GM06990 (cell line): ENCODE data around the gene RTTN.

Experiments used
- DNase-seq: peaks from one replicate; pipeline ENCODE4 v3.0.0-alpha.2; 2011; ENCODE audit not compliant: insufficient read length; ENCODE audit errors: extremely low read depth
- H3K27me3 ChIP-seq: replicated peaks from 2 replicates; pipeline ENCODE4 v1.6.0; 2011; ENCODE audit warnings: low read length; ENCODE audit not compliant: control insufficient read depth, insufficient read depth
- H3K36me3 ChIP-seq: 2 replicates; pipeline ENCODE4 v1.5.1; 2011; ENCODE audit warnings: low read length; ENCODE audit not compliant: control insufficient read depth, insufficient read depth
- H3K4me3 ChIP-seq: replicated peaks from 2 replicates; pipeline ENCODE4 v1.5.1; 2011; ENCODE audit warnings: low read depth, mild to moderate bottlenecking, control low read depth, low read length
- TF ChIP-seq, protein P1 (sequence below): IDR thresholded peaks from 2 replicates; pipeline ENCODE4 v1.5.1; 2011; ENCODE audit warnings: low read length, control low read depth, mild to moderate bottlenecking, inconsistent platforms; ENCODE audit not compliant: insufficient read depth, poor library complexity, severe bottlenecking

Gene RTTN

DNA sequence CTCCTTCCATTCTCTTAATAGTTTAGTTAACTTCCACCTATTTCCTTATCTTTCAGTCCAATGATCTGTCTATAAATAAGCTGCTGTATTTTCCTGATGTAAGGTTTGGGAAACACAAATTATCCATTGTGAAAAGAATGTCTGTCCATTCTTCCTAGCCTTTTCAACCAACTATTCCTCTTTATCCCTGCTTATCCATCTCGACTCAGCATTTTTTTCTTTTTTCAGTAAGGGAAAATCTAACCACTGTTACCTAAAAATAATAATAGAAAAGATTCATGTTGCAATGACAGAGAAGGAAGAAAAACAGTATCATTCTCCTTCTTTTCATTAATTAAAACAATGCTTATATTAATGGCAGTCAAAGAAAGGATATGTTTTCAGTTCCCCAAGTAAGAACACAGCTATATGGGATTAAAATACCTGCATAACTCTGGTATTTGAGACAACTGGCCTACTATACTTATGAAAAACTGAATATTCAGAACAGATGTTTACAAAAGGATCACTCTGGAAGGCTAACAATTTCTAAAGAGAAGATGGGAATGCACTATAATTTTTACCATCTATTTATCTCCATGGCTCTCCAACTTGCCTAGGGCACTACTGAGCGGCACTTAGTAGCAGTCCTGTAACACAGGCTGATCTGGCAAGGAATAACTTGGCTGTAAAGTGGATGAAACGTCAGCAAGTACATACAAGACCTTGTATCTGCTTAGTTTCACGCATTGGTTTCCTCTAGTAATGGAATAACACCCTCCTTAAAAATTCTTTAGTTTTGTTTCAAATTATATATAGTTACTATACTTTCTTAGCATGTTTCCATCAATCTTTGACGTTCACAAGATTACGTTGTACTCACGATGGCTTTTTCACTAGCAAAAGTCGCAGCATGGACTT, 57.2 kb downstream of the RTTN start:
- H3K27me3 ChIP-seq: no peaks in the 10 kb centered on the region
- TF ChIP-seq, protein P1, sequence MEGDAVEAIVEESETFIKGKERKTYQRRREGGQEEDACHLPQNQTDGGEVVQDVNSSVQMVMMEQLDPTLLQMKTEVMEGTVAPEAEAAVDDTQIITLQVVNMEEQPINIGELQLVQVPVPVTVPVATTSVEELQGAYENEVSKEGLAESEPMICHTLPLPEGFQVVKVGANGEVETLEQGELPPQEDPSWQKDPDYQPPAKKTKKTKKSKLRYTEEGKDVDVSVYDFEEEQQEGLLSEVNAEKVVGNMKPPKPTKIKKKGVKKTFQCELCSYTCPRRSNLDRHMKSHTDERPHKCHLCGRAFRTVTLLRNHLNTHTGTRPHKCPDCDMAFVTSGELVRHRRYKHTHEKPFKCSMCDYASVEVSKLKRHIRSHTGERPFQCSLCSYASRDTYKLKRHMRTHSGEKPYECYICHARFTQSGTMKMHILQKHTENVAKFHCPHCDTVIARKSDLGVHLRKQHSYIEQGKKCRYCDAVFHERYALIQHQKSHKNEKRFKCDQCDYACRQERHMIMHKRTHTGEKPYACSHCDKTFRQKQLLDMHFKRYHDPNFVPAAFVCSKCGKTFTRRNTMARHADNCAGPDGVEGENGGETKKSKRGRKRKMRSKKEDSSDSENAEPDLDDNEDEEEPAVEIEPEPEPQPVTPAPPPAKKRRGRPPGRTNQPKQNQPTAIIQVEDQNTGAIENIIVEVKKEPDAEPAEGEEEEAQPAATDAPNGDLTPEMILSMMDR: no peak
- DNase-seq: no peak
- H3K4me3 ChIP-seq: no peak overlapping the region
- H3K36me3 ChIP-seq: peaks cover 6% of the 10 kb centered on the region

DNA sequence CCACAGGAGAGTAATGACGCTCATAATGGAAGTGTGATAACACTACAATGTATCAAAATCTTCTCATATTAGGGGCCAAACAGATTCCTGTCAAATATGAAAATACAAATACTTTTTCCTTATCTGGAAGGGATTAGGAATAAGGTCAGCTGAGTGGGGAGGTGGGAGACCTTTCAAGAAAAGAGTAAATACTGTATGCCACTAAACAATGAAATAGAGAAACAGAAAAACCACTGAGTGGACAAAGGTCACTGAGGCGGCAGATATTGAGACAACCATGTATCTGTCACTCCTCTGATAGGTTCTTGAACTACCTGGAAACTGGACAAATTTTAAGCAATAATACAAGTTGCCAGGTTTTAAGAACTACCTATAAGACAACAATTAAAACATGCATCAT, 59.3 kb downstream of the RTTN start:
- Histone ChIP-seq H3K36me3 (peaks cover 6% of the 10 kb centered on the region), H3K4me3 (no peak overlapping the region), H3K27me3 (no peaks in the 10 kb centered on the region)
- no peak for DNase-seq
- TF ChIP-seq, protein P1: no peak

DNA sequence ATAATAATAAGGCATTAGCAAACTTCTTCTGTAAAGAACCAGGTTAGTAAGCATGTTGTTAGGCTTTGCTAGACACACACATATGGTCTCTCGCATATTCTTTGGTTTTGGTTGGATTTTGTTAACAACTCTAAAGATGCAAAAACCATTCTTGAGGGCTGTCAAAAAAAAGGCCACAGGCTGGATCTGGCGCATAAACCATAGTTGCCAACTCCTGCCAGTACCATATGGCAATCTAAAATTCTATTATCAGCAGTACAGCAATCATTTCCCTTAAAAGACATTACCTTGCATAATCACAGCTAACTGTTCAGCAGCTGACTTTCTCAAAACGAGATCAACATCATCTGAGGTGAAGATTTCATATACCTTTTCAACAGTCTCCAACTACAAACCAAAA, 63.5 kb downstream of the RTTN start:
- H3K4me3 ChIP-seq: no peak overlapping the region
- TF ChIP-seq, protein P1: no peak
- peaks cover 1% of the 10 kb centered on the region; the same call in 1 of the 2 replicates for H3K36me3 ChIP-seq
- no peaks in the 10 kb centered on the region for H3K27me3 ChIP-seq
- DNase-seq: no peak

DNA sequence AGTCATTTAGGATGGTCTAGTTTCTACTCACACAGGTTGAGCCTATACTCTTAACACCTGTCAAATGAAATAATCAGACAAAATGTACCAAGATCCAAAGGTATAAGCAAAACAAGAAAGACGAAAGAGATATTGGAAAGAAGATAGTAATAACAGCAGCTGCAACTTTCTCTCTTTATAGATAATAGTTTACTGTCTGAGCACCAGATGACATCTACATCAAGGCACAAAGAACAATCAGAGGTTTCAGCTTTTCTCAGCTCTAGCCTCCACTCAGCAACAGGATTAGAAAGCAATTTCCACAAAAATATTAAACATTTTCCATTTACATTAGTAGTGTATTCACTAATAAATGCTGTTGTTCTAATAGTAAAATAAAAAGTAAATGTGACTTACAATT, 66.3 kb downstream of the RTTN start:
- Histone ChIP-seq H3K27me3 (no peaks in the 10 kb centered on the region), H3K36me3 (peaks cover under 1% of the 10 kb centered on the region; the same call in 1 of the 2 replicates), H3K4me3 (no peak overlapping the region)
- TF ChIP-seq, protein P1: no peak
- DNase-seq: no peak

DNA sequence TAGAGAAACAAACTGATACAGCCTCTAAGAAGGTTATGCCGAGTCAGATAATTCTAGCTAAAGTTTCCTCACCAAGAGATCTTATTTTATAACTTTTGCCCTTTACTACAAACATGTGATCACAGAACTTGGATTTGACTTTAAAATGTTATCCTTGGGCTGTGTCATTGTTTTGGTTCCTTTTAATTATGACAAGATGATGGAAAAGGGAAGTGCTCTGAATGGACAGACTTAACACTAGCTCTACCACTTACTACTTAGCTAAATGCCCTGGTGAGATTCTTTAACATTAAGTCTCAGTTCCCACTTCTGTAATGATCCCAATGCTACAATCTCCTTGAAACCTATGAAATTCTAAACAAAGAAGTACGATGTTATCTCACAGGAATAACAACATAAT, 69.9 kb downstream of the RTTN start:
- no peak for DNase-seq
- no peaks in the 10 kb centered on the region for H3K27me3 ChIP-seq
- TF ChIP-seq, protein P1: no peak

More for the DNA sequence above, 69.9 kb downstream of the RTTN start:
- no peak overlapping the region for H3K4me3 ChIP-seq
- peaks cover 2% of the 10 kb centered on the region; the same call in 1 of the 2 replicates for H3K36me3 ChIP-seq
